Loucy (cell line): ENCODE results near the gene GFPT2.

ENCODE experiments used
- EZH2phosphoT487 ChIP-seq: fragments of 200-600 bp; IDR thresholded peaks from 2 replicates; pipeline ENCODE4 v1.6.1; 2018; ENCODE audit warnings: antibody characterized with exemption, mild to moderate bottlenecking, moderate library complexity, borderline replicate concordance
- TF ChIP-seq, protein P1 (sequence below): fragments of 200-600 bp; sonication (generic); conservative IDR thresholded peaks from 2 replicates; pipeline ENCODE4 v1.5.1; 2014; ENCODE audit warnings: mild to moderate bottlenecking, antibody characterized with exemption, low read length

DNA sequence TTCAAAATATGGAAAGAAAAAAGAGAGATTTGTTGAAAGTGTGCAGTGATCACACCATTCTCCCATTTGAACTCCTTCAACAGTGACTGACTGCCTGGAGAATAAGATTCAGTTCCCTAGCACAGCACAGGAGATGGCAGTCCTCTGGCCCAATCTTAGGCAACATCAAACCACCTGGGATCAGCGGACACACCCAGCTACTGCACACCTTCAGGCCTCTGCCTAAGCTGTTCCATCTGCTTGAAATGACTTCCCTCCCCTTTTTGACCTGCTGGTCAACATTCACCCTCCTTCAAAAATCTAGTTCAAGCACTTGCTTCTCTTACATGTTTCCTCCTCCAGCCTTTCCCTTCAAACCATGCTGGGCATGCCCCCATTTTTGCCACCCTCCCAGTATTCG lies 65.7 kb downstream of the GFPT2 start:
- TF ChIP-seq, protein P1, sequence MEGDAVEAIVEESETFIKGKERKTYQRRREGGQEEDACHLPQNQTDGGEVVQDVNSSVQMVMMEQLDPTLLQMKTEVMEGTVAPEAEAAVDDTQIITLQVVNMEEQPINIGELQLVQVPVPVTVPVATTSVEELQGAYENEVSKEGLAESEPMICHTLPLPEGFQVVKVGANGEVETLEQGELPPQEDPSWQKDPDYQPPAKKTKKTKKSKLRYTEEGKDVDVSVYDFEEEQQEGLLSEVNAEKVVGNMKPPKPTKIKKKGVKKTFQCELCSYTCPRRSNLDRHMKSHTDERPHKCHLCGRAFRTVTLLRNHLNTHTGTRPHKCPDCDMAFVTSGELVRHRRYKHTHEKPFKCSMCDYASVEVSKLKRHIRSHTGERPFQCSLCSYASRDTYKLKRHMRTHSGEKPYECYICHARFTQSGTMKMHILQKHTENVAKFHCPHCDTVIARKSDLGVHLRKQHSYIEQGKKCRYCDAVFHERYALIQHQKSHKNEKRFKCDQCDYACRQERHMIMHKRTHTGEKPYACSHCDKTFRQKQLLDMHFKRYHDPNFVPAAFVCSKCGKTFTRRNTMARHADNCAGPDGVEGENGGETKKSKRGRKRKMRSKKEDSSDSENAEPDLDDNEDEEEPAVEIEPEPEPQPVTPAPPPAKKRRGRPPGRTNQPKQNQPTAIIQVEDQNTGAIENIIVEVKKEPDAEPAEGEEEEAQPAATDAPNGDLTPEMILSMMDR: no peak
- TF ChIP-seq EZH2phosphoT487: no peak
